PC-9 (cell line): ENCODE measurements around the gene TMEM187.

Experiments
- CTCF ChIP-seq: fragments of 200-600 bp; sonication (generic); conservative IDR thresholded peaks from 2 replicates; pipeline ENCODE4 v1.6.1; 2017; ENCODE audit warnings: mixed run types, antibody characterized with exemption, mild to moderate bottlenecking, moderate library complexity
- EZH2 ChIP-seq: fragments of 200-600 bp; sonication (generic); IDR thresholded peaks from 2 replicates; pipeline ENCODE4 v1.8.0; 2017; ENCODE audit warnings: antibody characterized with exemption, low read depth

GRCh38 chrX:153981231-153981630 lies 8.7 kb downstream of the TMEM187 start:
- TF ChIP-seq CTCF (no peak), EZH2 (no peak)
